GM12801 (cell line): ENCODE measurements around the gene AFF1.

Source experiments
- TF ChIP-seq, protein P1 (sequence below): IDR thresholded peaks from one replicate; pipeline ENCODE4 v1.5.1; 2011; ENCODE audit warnings: control low read depth; ENCODE audit not compliant: insufficient read length; ENCODE audit errors: extremely low read depth

Gene AFF1

GRCh38 chr4:86924811-86925210, 10.0 kb upstream of the AFF1 start:
- TF ChIP-seq, protein P1, sequence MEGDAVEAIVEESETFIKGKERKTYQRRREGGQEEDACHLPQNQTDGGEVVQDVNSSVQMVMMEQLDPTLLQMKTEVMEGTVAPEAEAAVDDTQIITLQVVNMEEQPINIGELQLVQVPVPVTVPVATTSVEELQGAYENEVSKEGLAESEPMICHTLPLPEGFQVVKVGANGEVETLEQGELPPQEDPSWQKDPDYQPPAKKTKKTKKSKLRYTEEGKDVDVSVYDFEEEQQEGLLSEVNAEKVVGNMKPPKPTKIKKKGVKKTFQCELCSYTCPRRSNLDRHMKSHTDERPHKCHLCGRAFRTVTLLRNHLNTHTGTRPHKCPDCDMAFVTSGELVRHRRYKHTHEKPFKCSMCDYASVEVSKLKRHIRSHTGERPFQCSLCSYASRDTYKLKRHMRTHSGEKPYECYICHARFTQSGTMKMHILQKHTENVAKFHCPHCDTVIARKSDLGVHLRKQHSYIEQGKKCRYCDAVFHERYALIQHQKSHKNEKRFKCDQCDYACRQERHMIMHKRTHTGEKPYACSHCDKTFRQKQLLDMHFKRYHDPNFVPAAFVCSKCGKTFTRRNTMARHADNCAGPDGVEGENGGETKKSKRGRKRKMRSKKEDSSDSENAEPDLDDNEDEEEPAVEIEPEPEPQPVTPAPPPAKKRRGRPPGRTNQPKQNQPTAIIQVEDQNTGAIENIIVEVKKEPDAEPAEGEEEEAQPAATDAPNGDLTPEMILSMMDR, result no peak

- TF ChIP-seq, protein P1, result no peak
These were observed 8.2 kb upstream of the AFF1 start for GRCh38 chr4:86926435-86927086.

- TF ChIP-seq, protein P1, result no peak
These were observed 6.9 kb upstream of the AFF1 start for GRCh38 chr4:86927843-86928395.

DNA sequence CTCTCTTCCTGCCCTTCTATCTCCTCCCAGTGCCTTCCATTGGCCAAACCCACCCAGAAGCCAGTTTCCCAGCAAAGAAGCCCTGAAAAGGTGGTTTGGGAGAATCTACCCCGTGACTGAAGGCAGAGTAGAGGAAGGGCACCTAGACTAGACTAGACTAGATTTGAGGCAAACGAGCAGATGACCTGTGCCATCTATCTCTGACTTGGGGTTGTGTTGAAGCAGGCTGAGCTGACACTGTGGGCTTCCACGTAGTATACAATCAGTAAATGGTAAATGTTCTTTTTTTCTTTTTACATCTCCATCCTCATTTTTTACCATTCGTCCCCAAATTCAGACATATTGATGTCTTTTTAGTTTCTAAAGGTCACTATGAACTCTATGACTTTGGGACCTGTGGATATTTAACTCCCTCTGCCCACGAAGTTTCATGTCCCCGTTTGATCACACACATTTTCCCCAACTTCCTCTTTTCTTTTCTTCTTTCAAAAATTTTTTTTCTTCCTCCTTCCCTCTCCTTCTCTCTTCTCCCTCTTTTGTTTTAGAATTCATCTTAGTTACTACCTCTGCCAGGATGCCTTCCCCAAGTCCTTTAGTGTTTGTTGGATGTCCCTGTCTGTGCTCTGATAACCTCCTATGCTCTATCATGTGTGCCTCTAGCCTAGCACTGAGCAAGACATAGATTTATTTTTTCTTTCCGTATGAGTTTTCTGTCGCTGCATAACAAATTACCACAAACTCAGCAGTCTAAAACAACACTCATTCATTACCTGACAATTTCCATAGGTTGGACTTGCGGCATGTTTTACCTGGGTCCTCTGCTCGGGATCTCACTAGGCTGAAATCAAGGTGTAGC, 6.2 kb upstream of the AFF1 start:
- TF ChIP-seq, protein P1, result no peak

- TF ChIP-seq, protein P1, result no peak
These were observed 552 bp upstream of the AFF1 start for GRCh38 chr4:86934147-86934770.

DNA sequence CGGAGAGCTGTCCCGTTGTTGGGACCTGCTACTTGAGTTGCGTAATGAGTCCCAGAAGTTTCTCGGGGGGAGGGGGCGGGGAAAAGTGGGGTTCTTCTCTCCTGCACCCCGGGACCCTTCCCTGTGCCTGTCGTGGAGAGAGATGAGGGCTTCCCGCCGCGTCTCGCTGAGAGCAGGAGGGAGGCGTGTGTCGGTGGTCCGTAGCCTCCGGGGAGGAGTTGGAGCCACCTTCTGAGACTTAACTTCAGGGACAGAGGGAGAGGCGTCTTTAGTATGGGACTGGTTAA, 698 bp downstream of the AFF1 start:
- TF ChIP-seq, protein P1, result no peak

- TF ChIP-seq, protein P1, result no peak
These were observed 1.3 kb downstream of the AFF1 start for GRCh38 chr4:86935853-86936733.
